ENCODE results near the gene FAM117A. TPM values are rescaled to one million over a fixed set of nuclear protein-coding genes. Genes with fewer than 3 reads are reported as not detected.

Gene FAM117A
- total RNA-seq, 1 experiment from 2014 or later: 9.7 TPM

DNA sequence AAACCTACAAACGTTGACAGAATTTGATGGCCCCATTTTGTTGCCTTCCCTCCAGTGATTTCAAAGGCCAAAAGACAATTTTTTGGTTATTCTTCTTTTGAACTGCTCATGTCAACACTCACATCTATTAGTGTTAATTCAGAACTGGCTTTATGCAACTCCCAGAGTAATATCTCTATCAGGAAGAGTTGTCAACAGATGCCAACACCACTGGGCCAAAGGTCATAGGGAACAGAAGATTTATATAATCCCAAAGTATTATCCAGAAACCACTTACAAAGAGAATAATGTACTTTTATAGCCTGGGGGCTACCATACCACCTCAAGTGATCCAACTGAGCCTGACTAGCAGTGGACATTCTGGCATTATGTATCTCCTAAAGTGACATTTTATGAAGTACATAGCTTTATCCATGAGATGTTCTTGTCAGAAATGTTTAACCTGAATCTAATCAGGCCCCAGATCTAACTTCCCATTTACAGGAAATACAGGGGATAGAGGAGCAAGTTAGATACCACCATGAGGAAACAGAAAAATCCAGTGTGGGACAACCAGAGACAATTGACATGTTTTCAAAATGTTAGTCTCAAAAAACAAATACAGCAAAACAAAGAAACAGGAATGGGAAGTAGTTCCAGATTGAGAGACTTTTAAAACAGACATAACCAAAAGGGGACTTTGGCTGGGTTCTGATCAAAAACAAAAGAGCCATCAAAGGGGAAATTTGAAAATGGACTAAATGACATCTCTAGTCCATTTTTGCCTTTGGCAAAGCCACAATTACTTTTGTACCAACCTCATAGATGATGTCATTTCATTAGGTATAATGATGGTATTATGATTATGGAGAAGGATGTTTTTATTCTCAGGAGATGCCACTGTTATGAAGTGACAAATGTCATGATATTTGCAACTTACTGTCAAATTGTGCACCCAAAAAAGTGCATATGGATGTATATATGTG is 18.5 kb downstream of the FAM117A start:
- ChIA-PET POLR2A (ENCODE audit: unreplicated experiment) (no interaction called here), CTCF (no interaction called here)
- intact Hi-C loops (cut with micrococcal nuclease): no loop called here
- no TSS peak for BruUV-seq (replicated peaks)
- H3K27ac ChIP-seq (ENCODE audit: low read length): no peak overlapping the region
- H3K9ac ChIP-seq (ENCODE audit: low read length): no peak overlapping the region
- no peaks in the 10 kb centered on the region for H3K27me3 ChIP-seq (ENCODE audit: low read length)
- no peak for DNase-seq
- H3K4me2 ChIP-seq (ENCODE audit: low read length): no peak overlapping the region
- no peaks in the 10 kb centered on the region for H3K9me3 ChIP-seq (ENCODE audit: low read length)
- no peaks in the 10 kb centered on the region for H3K79me2 ChIP-seq (ENCODE audit: low read length)
- H3K36me3 ChIP-seq (ENCODE audit: low read depth, low read length): no peaks in the 10 kb centered on the region
- no peak for TF ChIP-seq EZH2phosphoT487 (IDR thresholded peaks at IDR 0.05; ENCODE audit: borderline replicate concordance, low read length)
- H3F3A ChIP-seq (ENCODE audit: low read length, unreplicated experiment): no peaks in the 10 kb centered on the region
- no peak overlapping the region for H2AFZ ChIP-seq (ENCODE audit: low read length)
- no peaks in the 10 kb centered on the region for H4K20me1 ChIP-seq (ENCODE audit: low read length)
- no peaks in the 10 kb centered on the region for H3K9me2 ChIP-seq (replicated peaks; ENCODE audit: low read length)
- no peak overlapping the region for H3K4me3 ChIP-seq (ENCODE audit: low read length)
- ATAC-seq: no peak
- H3K4me1 ChIP-seq (ENCODE audit: insufficient read depth, low read length): no peaks in the 10 kb centered on the region

DNA sequence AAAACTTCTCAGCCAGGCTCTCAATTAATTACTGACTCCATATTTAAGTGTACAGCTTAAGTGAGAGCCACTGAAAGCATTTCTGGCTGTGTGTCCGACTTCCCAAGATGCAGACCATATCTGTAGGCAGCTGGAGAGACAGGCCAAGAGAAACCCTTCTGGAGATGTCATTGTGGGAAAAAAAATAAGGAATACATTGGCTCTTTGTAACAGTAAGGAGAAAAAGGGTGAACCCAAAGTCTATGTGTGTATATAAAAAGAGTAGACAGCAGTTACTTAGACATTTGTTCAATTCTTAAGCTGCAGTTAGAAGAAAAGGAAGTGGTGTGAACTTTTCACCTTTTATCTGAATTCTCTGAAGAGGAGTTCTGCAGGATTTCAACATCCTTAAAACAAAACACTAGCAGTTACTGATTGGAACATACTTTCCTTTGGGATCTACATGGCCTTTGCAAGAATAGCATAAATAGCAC is 21.7 kb downstream of the FAM117A start:
- Histone ChIP-seq H3K27me3 (ENCODE audit: low read length) (no peaks in the 10 kb centered on the region), H4K20me1 (ENCODE audit: low read length) (no peaks in the 10 kb centered on the region), H3K27ac (ENCODE audit: low read length) (no peak overlapping the region), H3F3A (ENCODE audit: low read length, unreplicated experiment) (no peaks in the 10 kb centered on the region), H3K79me2 (ENCODE audit: low read length) (no peaks in the 10 kb centered on the region), H3K4me3 (ENCODE audit: low read length) (no peak overlapping the region), H3K9ac (ENCODE audit: low read length) (no peak overlapping the region), H3K9me2 (replicated peaks; ENCODE audit: low read length) (no peaks in the 10 kb centered on the region), H3K4me1 (ENCODE audit: insufficient read depth, low read length) (no peaks in the 10 kb centered on the region), H3K36me3 (ENCODE audit: low read depth, low read length) (no peaks in the 10 kb centered on the region), H3K9me3 (ENCODE audit: low read length) (no peaks in the 10 kb centered on the region), H2AFZ (ENCODE audit: low read length) (no peak overlapping the region), H3K4me2 (ENCODE audit: low read length) (no peak overlapping the region)
- ATAC-seq (no peak), DNase-seq (no peak)
- intact Hi-C loops (cut with micrococcal nuclease): no loop called here
- CTCF ChIA-PET: no interaction called here
- no TSS peak for BruUV-seq (replicated peaks)
- POLR2A ChIA-PET (ENCODE audit: unreplicated experiment): no interaction called here
- TF ChIP-seq, protein P1, sequence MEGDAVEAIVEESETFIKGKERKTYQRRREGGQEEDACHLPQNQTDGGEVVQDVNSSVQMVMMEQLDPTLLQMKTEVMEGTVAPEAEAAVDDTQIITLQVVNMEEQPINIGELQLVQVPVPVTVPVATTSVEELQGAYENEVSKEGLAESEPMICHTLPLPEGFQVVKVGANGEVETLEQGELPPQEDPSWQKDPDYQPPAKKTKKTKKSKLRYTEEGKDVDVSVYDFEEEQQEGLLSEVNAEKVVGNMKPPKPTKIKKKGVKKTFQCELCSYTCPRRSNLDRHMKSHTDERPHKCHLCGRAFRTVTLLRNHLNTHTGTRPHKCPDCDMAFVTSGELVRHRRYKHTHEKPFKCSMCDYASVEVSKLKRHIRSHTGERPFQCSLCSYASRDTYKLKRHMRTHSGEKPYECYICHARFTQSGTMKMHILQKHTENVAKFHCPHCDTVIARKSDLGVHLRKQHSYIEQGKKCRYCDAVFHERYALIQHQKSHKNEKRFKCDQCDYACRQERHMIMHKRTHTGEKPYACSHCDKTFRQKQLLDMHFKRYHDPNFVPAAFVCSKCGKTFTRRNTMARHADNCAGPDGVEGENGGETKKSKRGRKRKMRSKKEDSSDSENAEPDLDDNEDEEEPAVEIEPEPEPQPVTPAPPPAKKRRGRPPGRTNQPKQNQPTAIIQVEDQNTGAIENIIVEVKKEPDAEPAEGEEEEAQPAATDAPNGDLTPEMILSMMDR (conservative IDR thresholded peaks at IDR 0.05; ENCODE audit: low read depth, low read length): no peak
- no peak for TF ChIP-seq EZH2phosphoT487 (IDR thresholded peaks at IDR 0.05; ENCODE audit: borderline replicate concordance, low read length)

DNA sequence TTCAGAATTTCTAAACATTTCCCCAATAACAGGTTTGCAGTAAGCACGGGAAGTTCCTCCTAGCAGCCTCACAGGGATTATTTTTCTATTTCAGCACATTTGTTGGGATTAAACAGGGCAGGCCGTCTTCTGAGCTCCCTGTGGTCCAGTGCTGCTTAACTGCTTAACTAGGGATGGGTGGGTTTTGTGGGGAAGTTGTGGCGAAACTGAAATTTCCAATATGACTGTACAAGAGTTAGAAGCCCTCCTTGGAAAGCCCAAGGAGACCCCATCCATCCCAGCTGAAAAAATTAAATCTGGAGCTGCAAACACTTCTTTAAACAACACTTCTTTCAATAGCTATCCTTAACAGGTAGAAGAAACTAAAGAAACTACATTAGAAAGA is 22.2 kb downstream of the FAM117A start:
- intact Hi-C loops (cut with micrococcal nuclease): no loop called here
- H3F3A ChIP-seq (ENCODE audit: low read length, unreplicated experiment): no peaks in the 10 kb centered on the region
- no peak overlapping the region for H3K9ac ChIP-seq (ENCODE audit: low read length)
- no peak overlapping the region for H3K4me2 ChIP-seq (ENCODE audit: low read length)
- no peak overlapping the region for H3K27ac ChIP-seq (ENCODE audit: low read length)
- no peak for ATAC-seq
- no peaks in the 10 kb centered on the region for H3K27me3 ChIP-seq (ENCODE audit: low read length)
- no peak overlapping the region for H2AFZ ChIP-seq (ENCODE audit: low read length)
- DNase-seq: no peak
- H3K9me3 ChIP-seq (ENCODE audit: low read length): no peaks in the 10 kb centered on the region
- ChIA-PET POLR2A (ENCODE audit: unreplicated experiment) (no interaction called here), CTCF (no interaction called here)
- H4K20me1 ChIP-seq (ENCODE audit: low read length): no peaks in the 10 kb centered on the region
- no peak overlapping the region for H3K4me3 ChIP-seq (ENCODE audit: low read length)
- no peaks in the 10 kb centered on the region for H3K36me3 ChIP-seq (ENCODE audit: low read depth, low read length)
- no peaks in the 10 kb centered on the region for H3K9me2 ChIP-seq (replicated peaks; ENCODE audit: low read length)
- H3K4me1 ChIP-seq (ENCODE audit: insufficient read depth, low read length): no peaks in the 10 kb centered on the region
- H3K79me2 ChIP-seq (ENCODE audit: low read length): no peaks in the 10 kb centered on the region
- TF ChIP-seq EZH2phosphoT487 (IDR thresholded peaks at IDR 0.05; ENCODE audit: borderline replicate concordance, low read length) (no peak), EZH2 (IDR thresholded peaks at IDR 0.05; ENCODE audit: low read length, unreplicated experiment) (no peak)
- TF ChIP-seq, protein P1 (conservative IDR thresholded peaks at IDR 0.05; ENCODE audit: low read depth, low read length): no peak
- no TSS peak for BruUV-seq (replicated peaks)

All from PC-3 (cell line).